CD4-positive, alpha-beta T cell treated with Interleukin-4 for 4 hours (primary cell): ENCODE measurements around the gene CRB3.

ENCODE experiments used
- DNase-seq: peaks from one replicate; pipeline ENCODE4 v3.0.0-alpha.2; 2020

The CRB3 gene

DNA sequence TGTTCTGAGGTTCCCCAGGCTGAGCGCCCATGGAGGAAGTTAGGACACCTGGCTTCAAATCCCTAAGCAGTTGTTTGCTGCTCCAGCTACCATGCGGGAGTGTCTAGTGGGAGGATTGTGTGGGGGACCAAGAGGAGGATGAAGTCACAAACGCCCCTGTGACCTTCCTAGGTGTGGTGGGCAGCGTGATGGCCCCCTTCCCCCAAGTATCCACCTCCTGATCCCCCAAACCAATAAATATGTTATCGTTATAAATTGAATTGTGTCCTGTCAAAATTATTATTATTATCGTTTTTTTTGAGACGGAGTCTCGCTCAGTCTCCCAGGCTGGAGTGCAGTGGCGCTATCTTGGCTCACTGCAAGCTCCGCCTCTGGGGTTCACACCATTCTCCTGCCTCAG is 30.4 kb upstream of the CRB3 start, which contains the start of gene SLC25A41:
Gene SLC25A41, minus strand, starts transcription at position 101 of the 400 bp plus-strand sequence. Its CDS starts 70 bp downstream, at position 31.
- DNase-seq: no peak

DNA sequence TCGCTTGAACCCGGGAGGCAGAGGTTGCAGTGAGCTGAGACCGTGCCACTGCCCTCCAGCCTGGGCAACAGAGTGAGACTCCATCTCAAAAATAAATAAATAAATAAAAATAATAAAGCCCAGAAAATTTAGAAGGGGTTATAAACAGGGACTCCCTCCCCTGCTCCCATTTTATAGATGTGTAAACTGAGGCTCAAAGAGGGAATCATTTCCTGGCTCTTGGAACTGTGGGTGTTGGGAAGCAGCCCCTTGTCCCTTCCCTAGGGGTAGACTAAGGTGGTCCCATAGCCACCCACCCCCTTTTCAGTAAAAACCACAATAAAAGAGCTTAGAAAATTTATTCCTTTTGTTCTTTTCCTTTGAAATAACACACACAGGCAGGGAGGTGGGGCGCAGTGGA is 24.3 kb upstream of the CRB3 start:
- no peak for DNase-seq

DNA sequence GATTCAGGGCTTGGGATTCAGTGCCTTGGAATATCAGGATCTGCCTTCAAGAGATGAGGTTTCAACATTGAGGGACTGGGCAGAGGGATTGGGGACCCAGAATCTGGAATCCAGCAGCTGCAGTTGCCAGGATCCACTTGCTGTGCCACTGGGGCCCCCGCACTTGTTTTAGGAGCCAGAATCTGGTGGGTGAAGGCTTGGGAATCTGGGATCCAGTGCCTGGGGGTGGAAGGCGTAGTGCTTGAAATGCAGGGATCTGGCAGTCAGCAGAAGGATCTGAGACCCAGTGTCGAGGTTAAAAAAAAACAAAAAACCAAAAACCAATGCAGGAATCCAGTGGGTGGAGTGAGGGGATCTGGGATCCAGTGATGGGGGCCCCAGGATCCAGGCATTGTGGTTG is 23.2 kb upstream of the CRB3 start:
- no peak for DNase-seq

DNA sequence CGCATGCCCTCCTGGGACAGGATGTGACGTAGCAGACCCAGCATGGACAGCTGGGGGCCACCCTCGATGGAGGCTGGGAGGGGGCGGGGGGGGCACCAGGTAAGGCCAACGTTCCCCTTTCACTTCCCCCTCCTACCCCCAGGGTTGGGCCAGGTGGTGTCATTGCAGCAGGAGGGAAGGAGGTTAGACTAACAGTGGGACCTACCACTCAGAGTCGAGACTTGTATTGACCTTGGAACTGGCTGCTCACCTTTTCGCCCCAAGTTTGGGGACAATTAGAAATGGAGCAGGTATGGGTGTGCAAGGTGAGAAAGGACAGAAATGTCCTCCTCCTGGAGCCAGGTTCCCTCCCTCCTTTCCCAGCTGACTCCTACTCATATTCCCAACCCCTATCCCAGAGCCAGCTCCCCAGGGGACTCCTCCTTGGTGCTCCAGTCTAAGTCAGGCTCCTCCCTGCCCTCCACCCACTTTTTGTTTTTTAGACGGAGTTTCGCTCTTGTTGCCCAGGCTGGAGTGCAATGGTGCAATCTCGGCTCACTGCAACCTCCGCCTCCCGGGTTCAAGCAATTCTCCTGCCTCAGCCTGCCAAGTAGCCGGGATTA is 21.9 kb upstream of the CRB3 start:
- DNase-seq: no peak

DNA sequence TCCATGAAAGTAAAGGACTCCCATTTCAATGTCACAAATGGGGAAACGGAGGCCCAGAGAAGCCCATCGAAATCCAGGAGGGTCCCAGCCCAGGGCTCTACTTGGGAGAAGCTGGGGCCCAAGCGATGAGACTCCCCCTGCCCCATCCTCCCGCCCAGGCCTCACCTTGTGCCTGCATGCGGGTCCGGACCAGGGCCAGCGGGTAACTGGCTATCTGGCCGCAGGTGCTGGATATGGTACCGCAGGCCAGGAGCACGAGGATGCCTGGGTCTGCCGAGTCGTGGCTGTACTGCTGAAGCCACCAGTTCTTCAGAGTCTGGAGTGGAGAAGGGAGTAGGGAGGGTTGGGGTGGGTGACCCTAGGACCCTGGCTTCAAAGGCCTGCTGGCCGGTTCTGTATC is 20.1 kb upstream of the CRB3 start:
- no peak for DNase-seq

DNA sequence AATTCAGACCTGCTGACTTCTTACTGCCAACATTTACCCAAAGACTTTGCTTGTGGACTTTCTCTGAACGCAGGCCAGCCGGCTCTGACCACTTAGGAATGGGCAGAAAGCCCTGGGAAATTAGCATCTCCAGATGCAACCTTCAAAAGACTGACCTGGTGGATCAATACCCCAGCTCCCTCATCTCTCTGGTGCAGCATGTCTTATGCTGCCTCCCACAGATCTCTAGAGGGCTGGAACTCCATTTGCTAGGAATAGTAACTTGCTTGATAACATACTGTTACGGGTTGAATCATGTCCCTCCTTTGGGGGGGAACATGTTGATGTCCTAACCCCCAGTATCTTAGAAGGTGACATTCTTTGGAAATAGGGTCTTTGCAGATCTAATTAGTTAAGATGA is 17.6 kb upstream of the CRB3 start:
- DNase-seq: no peak

DNA sequence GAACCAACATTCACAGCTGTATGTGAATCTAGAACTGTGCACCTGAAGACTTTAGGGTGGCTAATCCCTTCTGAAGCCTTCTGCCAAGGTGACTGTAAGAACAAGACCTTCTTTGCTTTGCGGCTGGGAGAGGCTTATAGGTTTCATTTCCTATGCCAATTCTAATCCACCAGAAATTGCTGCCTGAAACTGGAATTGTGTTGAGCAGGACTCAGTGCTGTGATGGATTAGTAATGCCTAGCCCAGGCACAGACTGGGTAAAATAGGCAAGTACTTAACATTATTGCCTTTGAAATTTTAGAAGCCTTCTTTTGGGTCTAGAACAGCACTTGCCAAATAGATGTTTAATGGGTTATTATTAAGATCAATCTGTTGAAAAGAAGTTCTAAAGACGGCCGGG is 16.0 kb upstream of the CRB3 start:
- DNase-seq: no peak

DNA sequence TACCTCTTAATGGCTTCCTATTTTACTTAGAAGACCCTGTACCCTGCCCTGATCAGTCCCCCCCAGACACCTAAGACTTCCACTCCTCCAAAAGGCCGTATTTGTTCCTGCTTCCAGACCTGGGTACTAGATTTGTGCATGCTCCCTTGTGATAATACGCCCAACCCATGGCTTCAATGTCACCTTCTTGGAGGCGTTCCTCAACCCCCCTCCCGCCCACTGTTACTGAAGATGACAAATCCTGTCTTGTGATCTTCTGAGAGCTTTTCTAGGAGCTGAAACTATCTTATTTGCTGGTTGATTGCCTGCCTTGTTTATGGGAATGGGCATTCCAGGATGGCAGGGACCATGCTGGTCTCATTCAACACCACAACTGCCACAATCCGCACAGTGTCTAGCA is 13.9 kb upstream of the CRB3 start:
- no peak for DNase-seq

DNA sequence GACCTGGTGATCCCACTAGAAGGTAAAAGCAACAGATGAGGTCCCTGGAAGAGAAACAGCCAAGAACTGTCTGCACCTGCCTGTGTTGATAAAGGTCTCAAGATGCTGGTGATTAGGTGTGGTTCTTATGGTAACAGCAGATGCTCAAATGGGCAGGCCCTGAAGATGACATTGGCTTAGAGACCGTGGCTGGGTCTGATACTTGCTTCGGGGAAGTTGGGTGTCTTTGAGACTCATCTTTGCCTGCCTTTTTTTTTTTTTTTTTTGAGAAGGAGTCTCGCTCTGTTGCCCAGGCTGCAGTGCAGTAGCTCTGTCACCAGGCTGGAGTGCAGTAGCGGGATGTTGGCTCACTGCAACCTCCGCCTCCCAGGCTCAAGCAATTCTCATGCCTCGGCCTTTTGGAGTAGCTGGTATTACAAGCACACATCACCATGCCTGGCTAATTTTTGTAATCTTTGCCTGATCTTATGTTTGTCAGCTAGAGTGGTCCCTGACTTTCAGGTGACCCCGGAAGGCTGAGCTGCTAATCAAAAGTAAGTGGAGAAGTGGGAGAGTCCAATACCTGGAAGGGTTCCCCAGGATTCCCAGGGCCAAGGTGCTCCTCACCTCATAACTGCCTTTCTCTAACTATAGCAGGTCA is 12.4 kb upstream of the CRB3 start:
- no peak for DNase-seq

DNA sequence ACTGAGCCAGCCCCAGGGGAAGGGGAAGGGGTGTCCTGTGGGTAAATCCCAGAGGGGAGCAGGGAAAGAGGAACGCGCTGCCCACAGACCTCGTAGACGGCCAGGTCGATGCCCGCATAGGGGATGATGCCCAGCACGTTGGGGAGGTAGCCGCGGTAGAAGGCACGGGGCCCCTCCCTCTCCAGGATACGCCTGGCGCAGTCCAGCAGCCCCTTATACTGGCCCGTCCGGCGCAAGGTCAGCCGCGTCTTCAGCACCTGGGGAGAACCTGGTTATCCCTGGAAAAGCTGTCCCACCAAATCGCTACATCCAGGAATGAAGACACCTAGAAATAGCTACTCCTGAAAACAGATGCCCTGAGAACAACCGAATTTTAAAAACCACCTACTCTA is 11.9 kb upstream of the CRB3 start:
- DNase-seq: no peak

DNA sequence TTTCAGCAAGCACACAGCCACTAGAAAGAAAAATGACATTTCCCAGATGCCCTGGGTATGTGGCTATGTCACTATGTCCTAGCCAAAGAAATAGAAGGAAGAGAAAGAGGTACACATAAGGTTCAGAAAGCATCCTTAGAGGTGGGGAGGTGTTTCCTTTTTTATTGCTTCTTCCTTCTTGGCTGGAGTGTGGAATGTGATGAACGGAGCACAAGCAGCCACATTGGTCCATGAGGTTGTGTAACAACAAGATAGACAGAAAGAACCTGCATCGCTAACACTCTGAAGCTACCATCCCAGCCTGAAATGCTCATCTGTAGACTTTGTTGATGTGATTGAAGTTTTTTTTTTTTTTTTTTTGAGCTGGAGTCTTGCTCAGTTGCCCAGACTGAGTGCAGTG is 11.2 kb upstream of the CRB3 start:
- DNase-seq: no peak

DNA sequence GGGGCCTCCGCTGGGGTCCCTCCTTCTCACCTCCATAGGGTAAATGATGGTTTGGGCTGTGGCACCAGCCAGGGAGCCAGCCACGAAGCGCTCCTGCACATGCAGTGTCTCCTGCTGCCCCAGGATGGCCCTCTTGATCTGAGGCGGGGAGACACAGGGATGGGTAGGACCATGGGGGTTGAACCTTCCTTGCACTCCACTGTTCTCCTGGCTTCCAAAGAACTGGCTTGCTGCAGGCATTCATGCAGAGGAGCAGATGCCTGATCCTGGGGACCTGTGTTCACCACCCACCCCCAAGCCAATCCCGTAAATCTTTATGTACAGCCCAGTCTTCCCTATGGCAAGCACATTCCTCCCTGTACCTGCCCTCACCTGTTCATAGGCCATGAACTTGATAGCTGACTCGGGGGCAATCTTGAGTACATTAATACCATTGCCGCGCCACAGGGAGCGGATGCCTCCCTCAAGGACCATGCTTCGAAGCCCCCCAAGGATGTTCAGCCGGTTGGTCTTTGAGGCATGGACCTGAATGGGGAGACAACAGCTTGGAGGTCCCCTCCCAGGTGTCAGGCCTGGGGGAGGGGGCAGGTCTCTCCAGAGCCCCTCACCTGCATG is 10.0 kb upstream of the CRB3 start:
- DNase-seq: no peak

DNA sequence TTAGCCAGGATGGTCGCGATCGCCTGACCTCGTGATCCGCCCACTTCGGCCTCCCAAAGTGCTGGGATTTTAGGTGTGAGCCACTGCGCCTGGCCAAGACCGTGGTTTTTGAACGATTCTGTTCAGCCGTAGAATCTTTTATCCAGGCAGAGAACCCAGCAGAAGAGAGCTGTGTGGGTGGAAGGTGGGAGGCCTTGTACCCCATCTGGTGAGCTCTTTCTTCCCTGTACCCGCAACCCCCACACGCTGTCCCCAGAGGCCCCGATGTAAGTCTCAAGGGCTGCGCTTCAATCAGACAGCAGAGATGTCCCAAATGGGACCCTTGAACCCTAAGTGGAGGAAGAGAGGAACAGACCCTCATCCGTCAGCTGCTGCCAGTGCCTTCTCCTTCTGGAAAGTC is 8.1 kb upstream of the CRB3 start:
- no peak for DNase-seq

DNA sequence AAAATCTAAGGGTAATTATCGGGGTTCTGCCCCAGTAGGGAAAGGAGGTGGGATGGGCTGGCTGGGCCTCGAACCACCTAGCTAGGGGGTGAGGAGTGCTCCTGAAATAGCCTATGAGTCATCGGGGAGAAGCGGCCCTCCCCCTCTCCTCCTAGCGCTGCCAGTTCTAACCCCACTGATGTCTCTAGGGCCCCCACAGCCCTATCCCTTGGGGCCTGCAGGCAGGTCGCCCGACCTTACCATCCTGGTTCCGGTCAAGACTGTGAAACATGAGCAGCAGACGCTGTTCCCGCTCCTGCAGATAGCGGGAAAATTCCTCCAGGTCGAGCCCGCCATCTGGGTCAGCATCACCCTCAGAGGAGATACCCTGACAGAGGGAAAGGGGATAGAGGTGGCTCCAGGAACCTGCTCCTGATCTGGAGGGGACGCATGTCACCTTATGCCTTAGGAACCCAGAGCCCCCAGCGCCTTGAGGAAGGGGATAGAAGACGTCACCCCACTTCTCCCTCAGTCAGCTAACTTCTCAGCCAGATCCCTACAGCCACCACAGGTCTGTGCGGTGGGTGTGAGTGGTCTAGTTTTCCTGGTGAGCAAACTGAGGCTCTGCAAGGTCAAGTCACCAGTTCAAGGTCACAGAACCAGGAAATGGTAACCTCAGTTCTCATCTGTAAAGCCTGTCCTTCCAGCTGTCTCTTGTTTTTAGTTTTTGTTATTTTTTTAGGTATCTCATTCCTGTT is 5.9 kb upstream of the CRB3 start:
- DNase-seq: no peak

DNA sequence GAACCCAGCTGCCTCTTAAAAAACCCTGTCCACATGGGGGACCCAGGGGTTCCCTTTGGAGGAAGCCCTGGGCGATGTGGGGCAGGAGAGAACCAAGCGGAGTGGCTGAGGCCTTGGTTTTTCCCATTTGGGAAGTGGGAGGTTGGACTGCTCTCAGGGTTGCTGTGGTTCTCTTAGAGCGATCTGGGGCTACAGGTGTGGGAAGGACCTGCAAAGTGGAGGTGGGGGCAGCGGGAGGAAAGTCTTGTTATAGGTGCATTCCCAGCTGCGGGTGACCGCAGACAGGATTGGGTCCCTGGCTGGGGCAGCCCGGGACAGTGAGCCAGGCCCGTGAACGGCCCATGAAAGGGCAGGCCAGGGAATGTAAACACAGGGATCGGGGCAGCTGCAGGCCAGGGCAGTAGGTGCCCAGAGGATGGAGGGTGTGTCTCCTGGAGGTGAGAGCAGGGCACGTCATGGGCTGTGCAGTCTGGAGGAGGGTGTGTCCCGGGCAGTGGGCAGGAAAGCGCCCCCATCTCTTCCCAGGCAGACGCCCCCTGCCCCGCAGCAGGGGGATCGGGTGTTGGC is 5.3 kb upstream of the CRB3 start:
- DNase-seq: no peak

DNA sequence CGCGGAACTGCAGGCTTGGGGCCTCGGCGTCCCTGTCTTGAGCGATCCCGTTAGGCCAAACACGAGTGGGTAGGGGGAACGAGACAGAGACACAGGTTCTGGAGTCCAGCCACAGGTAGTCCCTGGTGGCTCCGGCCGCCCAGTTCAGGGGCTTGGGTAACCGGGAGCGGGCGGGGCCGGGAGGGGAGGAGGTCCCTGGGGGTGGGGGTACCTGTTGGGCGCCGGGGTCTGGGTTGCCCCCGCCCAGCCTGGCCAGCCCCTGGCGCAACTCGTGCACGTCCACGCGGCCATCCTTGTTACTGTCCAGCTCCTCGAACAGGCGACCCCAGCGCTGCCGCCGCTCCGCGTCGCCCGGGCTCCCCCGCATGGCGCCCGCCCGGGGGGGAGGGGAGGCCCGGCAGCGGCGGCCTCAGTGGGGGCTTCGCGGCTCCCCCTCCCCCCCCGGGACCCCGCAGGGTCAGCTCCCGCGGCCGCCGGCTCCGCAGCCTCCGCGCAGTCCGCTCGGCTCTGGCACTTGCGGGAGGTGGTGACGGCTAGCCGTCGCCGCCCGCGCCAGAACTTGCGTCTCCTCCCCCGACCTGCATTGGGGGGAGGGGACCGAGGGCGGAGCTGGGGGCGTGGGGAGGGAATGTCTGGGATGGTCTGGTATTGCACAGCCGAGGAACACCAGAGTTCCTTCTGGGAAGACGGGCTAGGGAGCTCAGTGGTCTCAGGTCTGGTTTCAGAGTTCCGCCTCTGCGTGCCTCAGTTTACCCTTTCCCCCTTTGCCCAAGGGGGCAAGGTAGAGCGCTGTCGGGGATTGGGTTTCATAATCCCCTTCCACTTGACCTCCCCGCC is 4.6 kb upstream of the CRB3 start, which contains the start of gene SLC25A23:
Gene SLC25A23, minus strand, starts transcription at position 531 of the 837 bp plus-strand sequence. Its CDS starts 164 bp downstream, at position 367.
- peak; percentile 45 for DNase-seq

DNA sequence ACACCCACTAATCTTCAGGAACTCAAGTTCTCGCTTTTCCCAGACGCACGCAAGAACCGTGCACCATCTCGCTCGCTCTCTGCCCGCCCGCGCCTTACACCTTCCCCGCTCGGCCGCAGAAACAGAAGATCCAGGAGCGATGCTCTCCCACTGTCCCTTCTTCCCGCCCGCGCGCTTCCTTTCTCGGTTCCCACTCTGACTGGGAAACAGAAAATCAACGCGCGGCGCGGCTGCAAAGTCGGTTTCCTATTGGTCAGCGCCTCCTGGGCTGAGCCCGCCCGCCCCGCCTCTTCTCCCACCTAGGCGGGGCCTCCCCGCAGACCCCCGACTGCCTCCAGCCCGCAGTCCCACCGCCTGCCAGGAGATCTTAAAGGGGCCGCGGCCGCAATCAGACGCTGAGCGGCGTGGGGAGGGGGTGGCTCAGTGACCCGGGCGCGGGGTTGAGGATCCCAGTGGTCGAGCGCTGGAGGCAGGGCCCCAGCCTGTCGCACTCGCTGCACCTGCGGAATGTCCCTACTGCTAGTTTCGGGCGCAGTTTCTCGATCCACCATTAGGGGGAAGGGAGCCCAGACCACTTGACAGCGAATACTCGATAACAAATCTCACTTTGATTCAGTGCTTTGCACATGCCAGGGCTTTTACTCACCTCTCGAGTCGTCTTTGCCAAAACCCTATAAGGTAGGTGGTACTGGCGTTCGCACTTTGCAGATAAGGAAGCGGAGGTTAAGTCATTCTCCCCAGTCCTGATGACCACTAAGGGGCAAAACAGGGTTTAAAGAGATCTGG is 3.8 kb upstream of the CRB3 start:
- DNase-seq: peak; percentile 98

DNA sequence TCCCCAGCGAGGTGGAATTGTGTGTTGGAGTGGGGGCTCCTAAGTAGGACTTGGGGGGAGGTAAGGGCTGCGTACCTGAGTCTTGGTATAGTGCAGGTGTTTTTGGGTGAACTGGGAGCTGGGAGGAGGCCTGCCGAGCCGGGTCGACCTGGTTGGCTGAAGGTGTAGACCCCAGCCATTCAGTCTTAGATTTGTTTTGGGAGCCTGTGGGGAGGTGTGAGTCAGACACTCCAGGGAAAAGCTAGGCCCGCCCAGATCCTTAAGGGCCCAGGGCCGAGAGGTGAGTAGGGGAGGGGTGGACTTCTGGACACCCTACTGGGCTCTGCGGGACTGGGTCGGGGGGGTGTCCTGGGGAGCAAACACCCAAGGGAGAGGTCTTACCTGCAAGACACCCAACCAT is 935 bp downstream of the CRB3 start:
- DNase-seq: no peak

DNA sequence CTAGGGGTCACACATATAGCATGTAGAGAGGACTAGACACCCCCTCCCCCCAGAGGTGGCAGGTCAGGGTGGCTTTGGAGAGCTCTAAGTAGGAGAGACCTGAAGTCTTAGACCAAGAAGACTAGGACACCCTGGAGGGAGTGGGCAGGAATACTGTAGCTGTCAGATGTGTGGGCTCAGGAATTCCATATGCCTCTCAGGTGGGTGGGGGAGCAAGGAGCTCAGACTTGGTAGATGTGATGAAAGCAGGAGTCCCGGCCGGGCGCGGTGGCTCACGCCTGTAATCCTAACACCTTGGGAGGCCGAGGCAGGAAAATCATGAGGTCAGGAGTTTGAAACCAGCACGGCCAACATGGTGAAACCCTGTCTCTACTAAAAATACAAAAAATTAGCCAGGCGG is 1.6 kb downstream of the CRB3 start:
- DNase-seq: no peak

DNA sequence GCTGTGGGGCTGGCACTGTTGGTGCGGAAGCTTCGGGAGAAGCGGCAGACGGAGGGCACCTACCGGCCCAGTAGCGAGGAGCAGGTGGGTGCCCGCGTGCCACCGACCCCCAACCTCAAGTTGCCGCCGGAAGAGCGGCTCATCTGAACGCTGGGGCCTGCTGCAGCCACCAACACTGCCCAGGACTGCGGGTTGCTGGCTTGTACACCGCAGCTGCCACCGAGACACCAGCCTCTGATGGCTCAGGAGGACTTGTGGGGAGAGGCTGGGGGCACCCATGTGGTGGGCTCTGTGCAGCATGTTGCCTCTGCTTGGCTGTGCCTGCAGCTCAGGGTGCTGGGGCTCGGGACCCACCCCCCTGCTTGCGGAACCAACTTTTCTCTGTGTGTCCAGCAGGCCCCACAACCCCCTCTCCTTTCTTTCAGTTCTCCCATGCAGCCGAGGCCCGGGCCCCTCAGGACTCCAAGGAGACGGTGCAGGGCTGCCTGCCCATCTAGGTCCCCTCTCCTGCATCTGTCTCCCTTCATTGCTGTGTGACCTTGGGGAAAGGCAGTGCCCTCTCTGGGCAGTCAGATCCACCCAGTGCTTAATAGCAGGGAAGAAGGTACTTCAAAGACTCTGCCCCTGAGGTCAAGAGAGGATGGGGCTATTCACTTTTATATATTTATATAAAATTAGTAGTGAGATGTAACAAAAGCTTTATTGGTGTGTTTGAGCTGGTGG is 2.6 kb downstream of the CRB3 start:
- no peak for DNase-seq

DNA sequence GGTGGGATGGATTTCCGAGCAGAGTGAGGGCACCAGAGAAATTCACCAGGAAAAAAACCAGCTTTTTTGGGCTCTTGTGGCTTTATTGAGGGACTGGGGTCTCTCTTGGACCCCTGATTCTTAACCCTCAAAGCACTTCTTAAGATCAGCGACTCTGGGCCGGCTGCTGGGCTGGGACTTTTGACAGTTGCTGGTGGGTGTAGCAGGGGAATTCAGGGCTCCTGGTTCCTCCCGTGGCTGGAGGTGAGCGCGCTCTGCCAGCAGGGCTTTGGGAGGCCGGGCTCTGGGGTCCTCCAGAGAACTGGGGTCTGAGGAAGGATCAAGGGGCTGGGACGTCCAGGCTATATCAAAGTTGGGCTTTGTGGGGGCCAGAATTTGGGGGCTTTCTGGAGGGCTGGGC is 3.3 kb downstream of the CRB3 start:
- no peak for DNase-seq
